PFSK-1 (cell line): ENCODE data around the gene TTC4.

Experiments
- FOXP2 ChIP-seq: optimal IDR thresholded peaks from 2 replicates; pipeline ENCODE3; 2011; ENCODE audit warnings: borderline replicate concordance, control low read depth, inconsistent platforms; ENCODE audit not compliant: insufficient read depth; ENCODE audit errors: extremely low read length, extremely low read depth
- POLR2AphosphoS5 ChIP-seq: IDR thresholded peaks from 2 replicates; pipeline ENCODE4 v1.6.1; 2012; ENCODE audit warnings: low read depth, mild to moderate bottlenecking, control low read depth, low read length, moderate library complexity
- SIN3A ChIP-seq: IDR thresholded peaks from 2 replicates; pipeline ENCODE4 v1.6.1; 2012; ENCODE audit warnings: mild to moderate bottlenecking, low read length, moderate library complexity, borderline replicate concordance; ENCODE audit not compliant: insufficient read depth
- TAF1 ChIP-seq: IDR thresholded peaks from 2 replicates; pipeline ENCODE4 v1.6.1; 2012; ENCODE audit warnings: low read length, control low read depth, borderline replicate concordance; ENCODE audit not compliant: insufficient read depth
- TF ChIP-seq, protein P1 (sequence below), 2 experiments: IDR thresholded peaks; 2 replicates each; pipeline versions ENCODE4 v1.6.1 to v1.8.0; 2011 to 2012; ENCODE audit warnings: low read depth in 2 of 2, low read length in 2 of 2, control low read depth in 1 of 2, inconsistent platforms in 1 of 2, mild to moderate bottlenecking in 1 of 2, moderate library complexity in 1 of 2; ENCODE audit not compliant: insufficient read depth in 1 of 2

The TTC4 gene

DNA sequence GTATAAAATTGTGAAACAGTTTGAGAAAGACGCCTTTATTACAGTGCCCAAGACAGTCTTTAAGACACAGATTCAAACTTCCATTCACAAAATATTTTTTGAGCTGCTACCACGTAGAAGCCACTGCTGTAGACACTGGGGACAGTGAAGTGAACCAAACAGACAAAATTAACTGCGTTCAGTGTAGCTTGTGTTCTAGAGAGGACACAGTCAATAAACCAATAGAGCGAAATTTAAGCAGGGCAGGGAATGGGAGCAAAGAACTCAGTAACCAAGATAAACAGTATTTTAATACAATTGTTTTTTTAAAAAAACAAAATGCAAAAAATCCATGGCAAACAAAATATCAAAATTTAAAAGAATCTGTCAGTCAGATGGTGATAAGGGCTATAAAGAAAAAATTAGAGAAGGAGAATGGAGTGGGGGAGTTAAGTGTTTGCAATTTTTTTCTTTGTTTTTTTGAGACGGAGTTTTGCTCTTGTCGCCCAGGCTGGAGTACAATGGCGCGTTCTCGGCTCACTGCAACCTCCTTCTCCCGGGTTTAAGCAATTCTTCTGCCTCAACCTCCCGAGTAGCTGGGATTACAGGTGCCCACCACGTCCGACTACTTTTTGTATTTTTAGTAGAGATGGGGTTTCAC lies 49.4 kb downstream of the TTC4 start:
- TF ChIP-seq SIN3A = no peak
- no peak for TF ChIP-seq POLR2AphosphoS5
- TF ChIP-seq FOXP2 = no peak
- TF ChIP-seq TAF1 = no peak
- TF ChIP-seq, protein P1, sequence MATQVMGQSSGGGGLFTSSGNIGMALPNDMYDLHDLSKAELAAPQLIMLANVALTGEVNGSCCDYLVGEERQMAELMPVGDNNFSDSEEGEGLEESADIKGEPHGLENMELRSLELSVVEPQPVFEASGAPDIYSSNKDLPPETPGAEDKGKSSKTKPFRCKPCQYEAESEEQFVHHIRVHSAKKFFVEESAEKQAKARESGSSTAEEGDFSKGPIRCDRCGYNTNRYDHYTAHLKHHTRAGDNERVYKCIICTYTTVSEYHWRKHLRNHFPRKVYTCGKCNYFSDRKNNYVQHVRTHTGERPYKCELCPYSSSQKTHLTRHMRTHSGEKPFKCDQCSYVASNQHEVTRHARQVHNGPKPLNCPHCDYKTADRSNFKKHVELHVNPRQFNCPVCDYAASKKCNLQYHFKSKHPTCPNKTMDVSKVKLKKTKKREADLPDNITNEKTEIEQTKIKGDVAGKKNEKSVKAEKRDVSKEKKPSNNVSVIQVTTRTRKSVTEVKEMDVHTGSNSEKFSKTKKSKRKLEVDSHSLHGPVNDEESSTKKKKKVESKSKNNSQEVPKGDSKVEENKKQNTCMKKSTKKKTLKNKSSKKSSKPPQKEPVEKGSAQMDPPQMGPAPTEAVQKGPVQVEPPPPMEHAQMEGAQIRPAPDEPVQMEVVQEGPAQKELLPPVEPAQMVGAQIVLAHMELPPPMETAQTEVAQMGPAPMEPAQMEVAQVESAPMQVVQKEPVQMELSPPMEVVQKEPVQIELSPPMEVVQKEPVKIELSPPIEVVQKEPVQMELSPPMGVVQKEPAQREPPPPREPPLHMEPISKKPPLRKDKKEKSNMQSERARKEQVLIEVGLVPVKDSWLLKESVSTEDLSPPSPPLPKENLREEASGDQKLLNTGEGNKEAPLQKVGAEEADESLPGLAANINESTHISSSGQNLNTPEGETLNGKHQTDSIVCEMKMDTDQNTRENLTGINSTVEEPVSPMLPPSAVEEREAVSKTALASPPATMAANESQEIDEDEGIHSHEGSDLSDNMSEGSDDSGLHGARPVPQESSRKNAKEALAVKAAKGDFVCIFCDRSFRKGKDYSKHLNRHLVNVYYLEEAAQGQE (IDR thresholded peaks at IDR 0.05; ENCODE audit: insufficient read depth in 1 of 2, low read depth in 2 of 2, low read length in 2 of 2) = no peak

DNA sequence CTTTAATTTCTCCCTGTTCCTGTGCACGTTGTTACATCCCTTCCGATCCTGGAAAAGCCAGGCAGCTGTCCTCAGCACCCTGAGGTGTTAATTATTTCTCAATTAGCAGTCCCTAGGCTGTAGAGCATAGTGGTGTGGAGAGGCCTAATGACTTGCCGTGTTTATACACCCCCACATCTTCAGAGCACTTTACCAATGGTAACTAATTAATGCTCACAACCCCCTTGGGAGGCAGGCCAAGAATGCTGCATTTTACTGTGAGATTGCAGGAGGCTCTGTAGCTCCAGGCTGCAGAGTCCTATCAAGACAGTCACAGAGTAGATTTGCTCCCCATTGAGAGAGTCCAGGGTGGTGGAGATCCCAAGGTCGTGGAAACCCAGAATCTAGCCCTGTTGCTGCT lies 51.1 kb downstream of the TTC4 start:
- TF ChIP-seq POLR2AphosphoS5 (no peak), TAF1 (no peak), SIN3A (no peak), FOXP2 (no peak)
- TF ChIP-seq, protein P1 (IDR thresholded peaks at IDR 0.05; ENCODE audit: insufficient read depth in 1 of 2, low read depth in 2 of 2, low read length in 2 of 2) = no peak

GRCh38 chr1:54767526-54767925 lies 51.9 kb downstream of the TTC4 start:
- no peak for TF ChIP-seq FOXP2
- TF ChIP-seq, protein P1 (IDR thresholded peaks at IDR 0.05; ENCODE audit: insufficient read depth in 1 of 2, low read depth in 2 of 2, low read length in 2 of 2) = no peak
- no peak for TF ChIP-seq POLR2AphosphoS5
- TF ChIP-seq TAF1 = no peak
- TF ChIP-seq SIN3A = no peak

- no peak for TF ChIP-seq FOXP2
- no peak for TF ChIP-seq TAF1
- TF ChIP-seq POLR2AphosphoS5 = no peak
- no peak for TF ChIP-seq SIN3A
- TF ChIP-seq, protein P1 (IDR thresholded peaks at IDR 0.05; ENCODE audit: insufficient read depth in 1 of 2, low read depth in 2 of 2, low read length in 2 of 2) = no peak
These were observed 52.4 kb downstream of the TTC4 start for GRCh38 chr1:54768093-54768492.
